GM18858 (cell line): Measurements from ENCODE around the gene KRTAP4-8.
"Not testable (repeated sequence)": the region's sequence is repeated elsewhere in the genome, so short reads cannot be mapped to it uniquely, and the experiment has no call there.

ENCODE experiments used
- ATAC-seq: cut with Tn5 transposase; IDR thresholded peaks from one replicate; pipeline ENCODE4 v1.9.1; 2021; ENCODE audit not compliant: unreplicated experiment

KRTAP4-8 gene

DNA sequence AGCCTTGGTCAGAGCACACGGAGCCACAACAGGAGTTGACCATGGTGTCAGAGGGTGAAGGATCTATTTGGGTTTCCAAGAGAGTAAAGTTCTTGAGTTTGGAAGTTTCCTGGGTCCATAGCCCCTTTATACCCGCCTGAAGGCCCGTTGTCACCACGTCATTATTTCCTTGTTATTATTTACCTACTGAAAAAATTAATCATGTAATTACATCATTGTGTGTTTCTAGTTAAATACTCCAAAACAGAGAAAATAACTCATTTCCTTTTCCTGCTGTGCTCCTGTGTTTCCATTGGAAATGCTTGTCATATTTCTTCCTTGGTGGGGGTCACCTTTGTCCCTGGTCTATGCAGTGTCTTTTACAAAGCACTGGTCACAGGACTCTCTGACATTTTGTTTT, at the start of gene KRTAP4-8:
KRTAP4-8 (minus strand) TSS at position 101 of the 400 bp plus-strand sequence; CDS start at position 43, 58 bp downstream.
- no peak for ATAC-seq

DNA sequence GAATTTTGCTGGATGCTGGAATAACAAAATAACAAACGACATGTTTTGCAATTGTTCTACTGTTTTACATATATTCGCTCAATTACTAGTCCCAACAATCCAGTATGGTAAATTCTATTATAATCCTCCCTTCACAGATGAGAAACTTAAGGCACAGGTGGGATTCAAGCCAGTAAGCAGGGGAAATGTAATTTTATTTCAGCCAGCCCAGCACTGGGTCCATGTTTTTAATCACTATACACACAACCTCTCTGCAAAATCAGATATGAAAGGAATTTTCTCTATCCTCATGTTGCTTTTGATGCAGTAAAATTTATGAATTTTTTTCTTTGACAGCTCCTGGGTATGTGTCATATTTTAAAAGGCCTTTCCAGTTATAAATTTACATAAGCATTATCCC, 47.3 kb upstream of the KRTAP4-8 start:
- no peak for ATAC-seq

DNA sequence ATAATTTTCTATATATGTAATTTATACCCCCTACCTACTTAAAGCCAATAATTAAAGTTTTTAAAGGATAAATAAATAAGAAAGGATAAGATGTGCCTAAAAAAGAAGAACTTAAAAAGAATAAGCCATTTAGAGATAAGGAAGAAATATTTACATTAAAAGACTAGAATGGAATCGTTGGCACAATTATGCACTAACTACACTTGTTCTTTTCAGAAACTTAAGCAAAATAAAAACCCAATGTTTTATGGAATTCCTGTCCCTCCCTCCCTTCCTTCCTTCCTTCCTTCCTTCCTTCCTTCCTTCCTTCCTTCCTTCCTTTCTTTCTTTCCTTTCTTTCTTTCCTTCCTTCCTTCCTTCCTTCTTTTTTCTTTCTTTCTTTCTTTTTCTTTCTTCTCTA, 46.9 kb upstream of the KRTAP4-8 start:
- ATAC-seq, result no peak

DNA sequence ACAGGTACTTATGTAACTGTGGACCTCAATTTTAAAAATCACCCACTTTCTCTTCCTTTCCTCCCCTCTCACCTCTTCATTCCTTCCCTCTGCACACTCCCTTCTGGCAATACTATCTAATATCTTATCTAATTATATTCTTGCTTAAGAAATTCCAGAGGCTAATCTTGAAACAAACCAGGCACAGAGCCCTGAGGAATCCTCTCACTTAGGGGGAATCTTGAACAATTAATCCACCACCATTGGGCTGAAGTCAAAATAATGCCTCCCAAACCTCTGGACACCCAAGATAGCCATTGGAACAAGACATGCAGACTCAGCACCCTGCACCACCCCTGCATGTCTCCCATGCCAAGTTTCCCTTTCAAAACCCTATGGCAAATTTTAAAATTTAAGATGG, 43.4 kb upstream of the KRTAP4-8 start:
- no peak for ATAC-seq

DNA sequence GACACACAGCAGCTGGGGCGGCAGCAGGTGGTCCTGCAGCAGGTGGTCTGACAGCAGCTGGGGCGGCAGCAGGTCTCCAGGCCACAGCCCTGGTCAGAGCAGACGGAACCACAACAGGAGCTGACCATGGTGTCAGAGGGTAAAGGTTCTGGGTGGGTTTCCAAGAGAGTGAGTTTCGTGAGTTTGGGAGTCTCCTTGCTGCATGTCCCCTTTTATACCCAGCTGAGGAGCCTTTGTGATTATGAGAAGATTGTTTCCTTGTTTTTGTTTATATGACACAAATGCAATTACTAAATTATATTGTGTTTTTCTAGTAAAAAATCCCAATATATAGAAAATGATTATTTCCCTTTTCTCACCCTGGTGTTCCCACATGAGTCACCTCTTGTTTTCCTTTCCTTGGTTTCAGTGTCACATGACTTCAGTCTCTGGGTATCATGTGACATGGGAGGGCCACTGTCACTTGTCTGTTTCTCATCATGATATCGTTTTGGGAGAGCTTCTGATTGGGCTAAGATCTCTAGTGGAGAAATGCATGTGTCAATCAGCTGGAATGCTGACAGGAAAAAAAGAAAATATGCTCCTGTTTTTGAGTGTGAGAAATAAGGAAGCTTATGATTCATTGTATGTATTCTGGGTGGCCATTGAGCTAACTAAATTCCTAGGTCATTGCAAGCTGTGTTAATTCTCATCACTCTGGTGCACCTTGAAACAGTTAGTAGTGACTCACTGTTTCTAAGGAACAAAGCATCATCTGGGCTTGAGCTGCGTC, 42.6 kb upstream of the KRTAP4-8 start, which contains the start of gene KRTAP4-6:
KRTAP4-6 (minus strand) TSS at position 185 of the 772 bp plus-strand sequence; CDS start at position 128, 57 bp downstream.
- no peak for ATAC-seq

DNA sequence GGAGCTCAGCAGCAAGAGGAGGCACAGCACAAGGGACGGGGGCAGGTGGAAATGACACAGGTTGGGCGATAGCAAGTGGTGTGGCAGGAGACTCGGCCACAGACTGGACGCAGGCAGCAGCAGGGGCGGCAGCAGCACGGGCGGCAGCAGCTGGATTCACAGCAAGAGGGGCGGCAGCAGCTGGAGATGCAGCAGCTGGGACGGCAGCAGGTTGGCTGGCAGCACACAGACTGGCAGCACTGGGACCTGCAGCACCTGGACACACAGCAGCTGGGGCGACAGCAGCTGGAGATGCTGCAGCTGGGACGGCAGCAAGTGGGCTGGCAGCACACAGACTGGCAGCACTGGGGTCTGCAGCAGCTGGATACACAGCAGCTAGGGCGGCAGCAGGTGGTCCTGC, 41.9 kb upstream of the KRTAP4-8 start:
- ATAC-seq, result not testable (repeated sequence)

DNA sequence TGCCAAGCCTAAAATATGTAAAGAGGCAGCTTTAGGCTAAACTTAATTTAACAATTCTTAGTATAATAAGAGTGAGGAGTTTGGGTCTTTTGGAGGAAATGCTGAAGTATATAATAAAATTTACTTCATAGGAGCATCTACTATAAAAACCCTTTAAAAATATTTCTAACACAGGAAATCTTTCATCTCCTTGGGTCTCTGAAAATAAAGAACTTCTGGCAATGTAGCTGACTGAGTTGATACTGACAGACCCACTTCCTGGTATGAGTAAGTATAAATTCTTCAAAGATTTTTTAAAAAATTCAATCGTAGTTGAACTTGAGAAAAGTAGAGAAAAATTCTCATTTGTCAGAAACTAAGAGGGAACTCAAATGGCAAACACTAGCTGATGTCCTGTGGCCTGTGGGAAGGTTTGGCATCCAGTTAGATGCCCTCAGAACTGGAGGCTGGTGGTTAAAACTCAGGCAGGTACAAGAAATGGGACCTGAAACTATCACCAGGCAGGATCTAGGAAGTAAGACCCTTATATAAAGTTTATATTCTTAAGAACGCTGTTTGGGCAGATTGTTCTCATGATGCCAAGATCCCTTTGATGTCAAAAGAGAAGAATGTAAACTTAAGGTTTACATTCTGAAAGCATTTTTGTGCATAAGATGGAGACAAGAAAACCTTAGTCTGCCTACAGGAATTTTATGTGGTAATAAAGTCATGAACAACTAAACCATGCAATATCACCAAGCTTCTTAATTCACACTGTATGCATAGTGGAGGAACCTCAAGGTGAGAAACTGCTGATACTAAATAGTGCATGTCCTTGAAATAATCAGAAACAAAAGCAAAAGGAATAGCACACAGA, 36.2 kb upstream of the KRTAP4-8 start:
- ATAC-seq, result no peak

DNA sequence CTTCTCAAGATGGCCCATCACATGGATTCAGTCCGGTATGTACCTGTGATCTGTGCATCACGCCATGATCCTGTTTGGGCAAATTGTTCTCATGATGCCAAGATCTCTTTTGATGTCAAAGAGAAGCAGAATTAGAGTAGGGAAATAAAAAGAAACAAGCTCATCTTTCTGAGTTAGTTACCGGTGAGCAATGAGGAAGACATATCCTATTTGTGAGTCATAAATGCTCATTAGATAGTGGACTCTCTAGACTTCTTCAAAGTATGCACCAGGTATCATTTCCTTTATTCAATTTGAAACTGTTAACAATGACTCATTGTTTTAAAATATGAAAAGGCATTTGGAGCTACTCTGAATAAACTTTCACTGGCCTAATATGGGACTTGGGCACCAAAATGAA, 34.0 kb upstream of the KRTAP4-8 start:
- no peak for ATAC-seq

DNA sequence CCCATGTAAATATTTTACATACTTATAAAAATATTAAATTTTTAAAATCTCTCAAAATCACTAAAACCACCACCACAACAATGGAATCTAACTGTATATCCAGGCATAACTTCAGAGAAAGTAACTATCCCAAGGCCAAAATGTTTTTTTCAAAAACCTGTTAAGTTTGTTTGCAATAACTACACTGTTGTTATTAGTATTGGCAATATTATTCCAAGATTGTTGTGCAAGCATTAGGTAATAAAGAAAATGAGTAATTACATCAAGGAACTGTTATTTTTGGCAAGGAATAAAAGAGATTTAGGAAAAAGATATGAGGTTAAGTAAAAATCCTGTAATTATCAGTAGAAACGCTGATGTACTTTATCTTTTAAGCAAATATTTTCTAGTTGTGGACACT, 29.4 kb upstream of the KRTAP4-8 start:
- ATAC-seq, result no peak

DNA sequence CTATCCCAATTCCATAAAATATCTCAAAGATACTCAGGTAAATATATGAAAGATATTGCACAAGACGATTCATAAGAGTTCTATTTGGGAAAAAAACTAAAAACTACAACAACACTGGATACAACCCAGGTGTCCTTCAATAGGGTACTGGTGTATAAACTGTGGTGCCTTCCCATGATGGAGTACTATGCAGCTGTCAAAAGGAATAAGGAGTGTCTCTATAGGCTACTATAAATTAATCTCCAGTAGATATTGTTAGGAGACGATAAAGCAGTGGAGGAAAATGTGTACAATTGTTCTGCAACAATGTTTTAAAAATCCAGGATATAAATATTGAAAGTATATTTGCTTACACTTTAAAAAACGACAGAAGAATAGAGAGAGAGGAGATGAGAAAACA, 28.5 kb upstream of the KRTAP4-8 start:
- ATAC-seq, result no peak

DNA sequence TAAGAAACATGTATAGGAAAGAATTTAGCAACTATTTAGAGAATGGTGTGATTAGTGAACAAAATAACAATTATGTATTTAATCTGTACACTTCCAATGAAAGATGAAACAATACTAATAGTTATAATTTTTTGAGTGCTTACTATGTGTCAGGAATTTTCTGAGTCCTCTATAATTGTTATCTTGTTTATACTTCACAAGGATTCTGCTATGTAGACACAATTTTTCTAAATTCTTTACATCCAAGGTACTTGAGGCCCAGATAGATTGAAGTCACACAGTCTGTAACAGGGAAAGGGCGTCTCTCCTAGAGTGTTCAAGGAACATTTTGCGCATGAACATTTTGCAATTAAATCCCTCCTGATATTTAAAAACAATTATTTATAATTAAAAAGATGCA, 27.1 kb upstream of the KRTAP4-8 start:
- ATAC-seq, result no peak

DNA sequence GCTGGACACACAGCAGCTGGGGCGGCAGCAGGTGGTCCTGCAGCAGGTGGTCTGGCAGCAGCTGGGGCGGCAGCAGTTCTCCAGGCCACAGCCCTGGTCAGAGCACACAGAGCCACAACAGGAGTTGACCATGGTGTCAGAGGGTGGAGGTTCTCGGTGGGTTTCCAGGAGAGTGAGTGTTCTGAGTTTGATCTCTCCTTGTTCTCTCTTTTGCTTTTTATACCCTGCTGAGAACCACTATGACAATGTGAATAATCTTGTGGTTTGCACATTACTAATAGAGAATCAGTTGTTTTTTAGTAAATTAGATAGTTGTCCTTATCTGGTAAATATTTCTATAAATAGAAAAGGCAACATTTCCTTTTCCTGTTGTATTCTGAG, 26.0 kb upstream of the KRTAP4-8 start, which contains the start of gene KRTAP4-12:
KRTAP4-12 (minus strand) TSS at position 192 of the 381 bp plus-strand sequence; CDS start at position 132, 60 bp downstream.
- not testable (repeated sequence) for ATAC-seq

DNA sequence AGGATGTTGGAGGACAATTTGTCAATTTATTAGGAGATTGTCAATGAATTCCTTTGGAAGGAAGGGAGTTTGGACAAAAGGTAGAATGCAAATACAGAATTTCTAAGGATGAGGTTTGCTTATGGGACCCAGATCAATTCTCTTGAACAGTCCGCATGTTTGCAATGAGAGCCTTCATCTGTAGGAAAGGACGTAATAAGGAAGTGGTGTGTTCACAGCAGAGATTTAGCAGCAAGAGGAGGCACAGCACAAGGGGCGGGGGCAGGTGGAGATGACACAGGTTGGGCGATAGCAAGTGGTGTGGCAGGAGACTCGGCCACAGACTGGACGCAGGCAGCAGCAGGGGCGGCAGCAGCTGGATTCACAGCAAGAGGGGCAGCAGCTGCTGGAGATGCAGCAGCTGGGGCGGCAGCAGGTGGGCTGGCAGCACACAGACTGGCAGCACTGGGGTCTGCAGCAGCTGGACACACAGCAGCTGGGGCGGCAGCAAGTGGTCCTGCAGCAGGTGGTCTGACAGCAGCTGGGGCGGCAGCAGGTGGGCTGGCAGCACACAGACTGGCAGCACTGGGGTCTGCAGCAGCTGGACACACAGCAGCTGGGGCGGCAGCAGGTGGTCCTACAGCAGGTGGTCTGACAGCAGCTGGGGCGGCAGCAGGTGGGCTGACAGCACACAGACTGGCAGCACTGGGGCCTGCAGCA, 25.5 kb upstream of the KRTAP4-8 start:
- not testable (repeated sequence) for ATAC-seq

DNA sequence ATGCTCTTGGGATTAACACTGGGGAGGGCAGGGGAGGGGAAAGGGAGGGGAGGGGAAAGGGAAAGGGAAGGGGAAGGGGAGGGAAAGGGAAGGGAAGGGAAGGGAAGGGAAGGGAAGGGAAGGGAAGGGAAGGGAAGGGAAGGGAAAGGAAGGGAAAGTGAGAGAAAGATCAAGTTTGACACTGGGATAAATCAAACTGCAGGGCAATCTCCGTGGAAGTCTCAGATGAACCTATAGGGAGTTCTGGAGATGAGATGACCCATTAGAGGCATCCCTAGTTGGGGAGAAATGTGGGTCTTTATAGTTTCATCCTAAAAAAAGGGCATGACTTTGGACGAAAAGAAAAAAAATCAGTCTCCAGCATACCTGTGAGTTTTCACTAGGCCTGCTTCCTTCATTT, 23.8 kb upstream of the KRTAP4-8 start:
- no peak for ATAC-seq

DNA sequence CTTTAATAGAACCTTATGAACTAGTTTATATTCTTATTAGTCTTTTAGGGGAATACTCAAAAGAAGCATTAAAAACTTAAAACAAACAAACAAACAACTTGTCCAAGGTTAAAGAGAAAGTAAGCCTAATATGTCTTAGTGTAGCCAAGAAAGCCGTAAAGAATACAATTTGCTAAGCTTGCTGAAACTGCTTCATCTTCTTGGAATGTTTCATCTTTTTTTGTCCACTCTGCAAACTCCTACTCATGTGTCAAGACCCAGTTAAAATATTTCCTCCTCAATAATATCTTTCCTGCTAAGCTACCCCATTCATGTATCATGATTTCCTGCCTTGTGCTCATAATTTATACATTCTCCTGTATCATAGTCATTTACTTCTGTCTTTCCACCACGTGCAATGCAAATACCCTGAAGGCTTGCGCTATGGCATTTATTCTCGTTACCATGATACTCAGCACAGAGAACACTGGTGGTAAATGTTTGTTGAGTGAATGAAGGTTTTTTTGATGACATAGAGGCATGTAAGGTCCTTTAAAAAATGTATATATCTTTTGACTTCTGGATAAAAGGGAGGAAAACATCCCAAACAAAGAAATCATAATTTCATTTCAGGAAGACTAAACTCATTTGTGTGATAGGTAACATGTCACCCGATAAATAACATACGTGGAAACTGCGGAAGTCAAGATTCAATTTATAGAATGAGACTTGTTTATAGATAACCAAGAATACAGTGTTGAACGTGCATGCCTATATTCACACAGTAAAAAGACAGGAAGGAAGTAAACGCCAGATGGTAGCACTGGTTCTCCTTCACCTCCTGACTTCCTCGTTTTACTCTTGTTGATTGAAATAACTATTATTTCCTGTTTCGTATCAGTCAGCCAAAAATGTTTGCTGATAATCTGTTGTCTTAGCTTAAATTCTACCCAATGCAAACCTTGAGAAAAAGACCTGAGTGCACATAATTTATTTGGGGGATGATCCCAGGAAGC, 22.1 kb upstream of the KRTAP4-8 start:
- not testable (repeated sequence) for ATAC-seq

DNA sequence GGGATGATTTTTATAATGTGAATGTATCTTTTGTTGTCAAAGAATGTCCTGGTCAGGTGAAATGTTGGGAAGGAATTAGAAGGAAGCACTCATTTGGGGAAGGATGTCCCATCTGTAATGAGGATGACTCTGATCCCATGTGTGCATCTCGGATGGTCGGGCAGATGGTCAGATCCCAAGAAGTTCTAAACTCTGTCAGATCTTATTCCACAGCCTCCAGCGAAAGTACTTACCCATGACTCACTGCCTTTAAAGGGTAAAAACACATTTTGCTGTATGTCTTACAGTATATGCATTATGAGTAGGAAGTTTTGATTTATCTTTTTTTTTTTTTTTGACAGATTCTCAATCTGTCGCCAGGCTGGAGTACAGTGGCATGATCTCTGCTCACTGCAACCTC, 20.8 kb upstream of the KRTAP4-8 start:
- ATAC-seq, result no peak

DNA sequence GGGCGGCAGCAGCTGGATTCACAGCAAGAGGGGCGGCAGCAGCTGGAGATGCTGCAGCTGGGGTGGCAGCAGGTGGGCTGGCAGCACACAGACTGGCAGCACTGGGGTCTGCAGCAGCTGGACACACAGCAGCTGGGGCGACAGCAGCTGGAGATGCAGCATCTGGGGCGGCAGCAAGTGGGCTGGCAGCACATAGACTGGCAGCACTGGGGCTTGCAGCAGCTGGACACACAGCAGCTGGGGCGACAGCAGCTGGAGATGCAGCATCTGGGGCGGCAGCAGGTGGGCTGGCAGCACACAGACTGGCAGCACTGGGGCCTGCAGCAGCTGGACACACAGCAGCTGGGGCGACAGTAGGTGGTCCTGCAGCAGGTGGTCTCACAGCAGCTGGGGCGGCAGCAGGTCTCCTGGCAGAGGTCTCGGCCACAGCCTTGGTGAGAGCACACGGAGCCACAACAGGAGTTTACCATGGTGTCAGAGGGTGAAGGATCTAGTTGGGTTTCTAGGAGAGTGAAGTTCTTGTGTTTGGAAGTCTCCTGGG, 20.0 kb upstream of the KRTAP4-8 start, which contains the start of gene KRTAP4-11:
KRTAP4-11 (minus strand) TSS at position 528 of the 541 bp plus-strand sequence; CDS start at position 470, 58 bp downstream.
- not testable (repeated sequence) for ATAC-seq

DNA sequence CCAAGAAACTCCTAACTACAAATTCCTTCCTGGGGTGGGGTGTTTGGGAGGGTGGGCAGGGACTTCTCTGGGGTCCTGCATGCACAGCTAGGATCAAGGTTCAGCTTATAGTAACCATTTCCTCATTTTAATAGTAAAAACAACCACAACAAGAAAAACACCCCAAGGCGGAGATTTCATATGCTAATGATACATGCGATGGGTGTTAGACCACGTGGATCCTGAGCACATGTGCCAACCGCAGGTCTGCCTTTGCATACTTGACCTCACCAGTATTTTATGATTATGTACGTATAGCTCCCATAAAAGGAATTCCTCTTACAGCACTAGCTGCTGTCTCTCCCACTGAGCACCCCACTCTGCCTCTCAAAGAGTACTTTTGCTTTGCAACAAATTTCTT, 18.4 kb upstream of the KRTAP4-8 start:
- ATAC-seq, result no peak

DNA sequence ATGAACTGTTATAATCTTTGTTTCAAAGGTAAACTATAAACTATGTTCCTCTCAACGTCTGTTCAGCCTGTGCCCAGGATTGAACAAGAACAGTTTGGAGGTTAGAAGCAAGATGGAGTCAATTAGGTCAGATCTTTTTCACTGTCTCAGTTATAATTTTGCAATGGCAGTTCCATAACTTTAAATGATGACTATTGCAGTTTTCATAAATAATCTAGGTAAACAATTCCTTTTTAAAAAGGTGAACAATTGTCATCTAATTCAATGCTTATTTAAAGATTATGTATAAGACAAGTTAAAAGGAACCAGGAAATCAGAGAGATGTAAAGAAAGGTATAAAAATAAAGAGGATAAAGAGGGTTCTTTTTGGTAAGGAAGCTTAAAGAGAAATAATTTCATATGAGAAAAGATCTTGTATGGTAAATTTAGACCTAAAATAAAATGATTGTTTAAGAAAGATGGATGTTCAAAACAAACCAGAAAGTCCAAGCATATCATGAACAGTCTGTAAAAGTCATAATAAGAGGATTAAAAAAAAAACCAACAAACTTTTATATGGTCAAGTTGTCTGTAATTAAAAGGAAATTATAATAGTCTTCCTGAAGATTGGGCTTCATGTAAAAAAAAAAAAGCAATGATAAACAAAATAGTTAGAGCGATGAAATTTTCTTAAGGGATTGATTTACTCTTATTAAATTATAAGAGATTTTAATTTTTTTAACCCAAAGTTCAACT, 13.4 kb upstream of the KRTAP4-8 start:
- no peak for ATAC-seq
